Adrenal gland (tissue), 5 donors: Measurements from ENCODE around the gene PCID2.

Experiments used
- CTCF ChIP-seq, 6 experiments: fragments of 450-650 bp in 4 of 6; fragments of 200-600 bp in 2 of 6; sonication (generic) in 1 of 6; IDR thresholded peaks; 1 replicate in 5 of 6; 2 replicates in 1 of 6; pipeline versions ENCODE4 v1.5.1 to v1.8.0; 2016 to 2021; ENCODE audit warnings: antibody characterized with exemption in 6 of 6, mild to moderate bottlenecking in 2 of 6, moderate library complexity in 1 of 6
- POLR2A ChIP-seq, 2 donors: fragments of 450-650 bp; IDR thresholded peaks; one replicate each; pipeline ENCODE4 v1.6.1; 2017; ENCODE audit warnings: antibody characterized with exemption in 2 of 2, mild to moderate bottlenecking in 2 of 2, moderate library complexity in 1 of 2
- donor health status: DM: no; HTN: no; CAD: no.

GRCh38 chr13:113155201-113155600, 53.3 kb downstream of the PCID2 start:
- TF ChIP-seq CTCF (IDR thresholded peaks at IDR 0.05) (no peak), POLR2A (IDR thresholded peaks at IDR 0.05) (no peak)
